Astrocyte of the spinal cord (primary cell): Measurements from ENCODE around the gene TRIM69.
"Not testable (repeated sequence)": the region's sequence is repeated elsewhere in the genome, so short reads cannot be mapped to it uniquely, and the experiment has no call there.

Experiments
- DNase-seq: peaks from one replicate; pipeline ENCODE4 v3.0.0; 2011; ENCODE audit warnings: low read depth, low spot score
- H3K4me3 ChIP-seq: 2 replicates; pipeline ENCODE4 v1.5.1; 2011; ENCODE audit warnings: low read depth, mild to moderate bottlenecking, low read length, moderate library complexity
- CTCF ChIP-seq: IDR thresholded peaks from 2 replicates; pipeline ENCODE4 v1.5.1; 2012; ENCODE audit warnings: low read depth, mild to moderate bottlenecking, low read length, inconsistent platforms
- in situ Hi-C: cut with HindIII; loops from 2 replicates; pipeline ENCODE4 v1.10.0; 2017; ENCODE audit warnings: low sequenced_read_pairs

The TRIM69 gene

GRCh38 chr15:44728576-44729407, 7.5 kb upstream of the TRIM69 start:
- in situ Hi-C loops: no loop called here
- TF ChIP-seq CTCF: no peak

GRCh38 chr15:44729408-44730127, 6.8 kb upstream of the TRIM69 start:
- no peak for DNase-seq

More at GRCh38 chr15:44728576-44729407, 7.5 kb upstream of the TRIM69 start:
- peak; percentile 100 for DNase-seq
- peak overlapping the region; percentile 89 for H3K4me3 ChIP-seq

GRCh38 chr15:44734839-44735481, 1.4 kb upstream of the TRIM69 start:
- no peak for DNase-seq
- no peak overlapping the region for H3K4me3 ChIP-seq
- TF ChIP-seq CTCF: no peak
- in situ Hi-C loops: no loop called here

More at GRCh38 chr15:44729408-44730127, 6.8 kb upstream of the TRIM69 start:
- peak overlapping the region; percentile 89 for H3K4me3 ChIP-seq
- in situ Hi-C loops: no loop called here
- no peak for TF ChIP-seq CTCF

- in situ Hi-C loops: no loop called here
- TF ChIP-seq CTCF: no peak
- no peak overlapping the region for H3K4me3 ChIP-seq
- DNase-seq: no peak
Observed at GRCh38 chr15:44735482-44736180, 697 bp upstream of the TRIM69 start.

- no peak overlapping the region for H3K4me3 ChIP-seq
- peak; percentile 68 for TF ChIP-seq CTCF
- DNase-seq: peak; percentile 67
- in situ Hi-C loops: no loop called here
Observed at GRCh38 chr15:44738340-44738984, 2.1 kb downstream of the TRIM69 start.

GRCh38 chr15:44739222-44739847, 3.0 kb downstream of the TRIM69 start:
- H3K4me3 ChIP-seq, in situ Hi-C loops, DNase-seq: not testable (repeated sequence)

- in situ Hi-C loops, H3K4me3 ChIP-seq, DNase-seq: not testable (repeated sequence)
Observed at GRCh38 chr15:44743454-44743853, 7.1 kb downstream of the TRIM69 start.
